Psoas muscle (tissue), 8 donors: ENCODE measurements around the gene TCEA2. TPM values are rescaled to one million over a fixed set of nuclear protein-coding genes. Genes with fewer than 3 reads are reported as not detected.

Experiments
- ATAC-seq, 4 donors: fragments of 200-7000 bp; cut with Tn5 transposase; one replicate each; pipeline ENCODE4 v1.9.1; 2020; ENCODE audit warnings: moderate library complexity in 3 of 4, mild to moderate bottlenecking in 2 of 4
- DNase-seq, 2 donors: peaks; one replicate each; pipeline ENCODE4 v3.0.0-alpha.2; 2020
- H3K27ac ChIP-seq: fragments of 200-600 bp; one replicate; pipeline ENCODE4 v1.8.0; 2022
- H3K27me3 ChIP-seq, 3 donors: fragments of 200-600 bp in 1 of 3; one replicate each; pipeline versions ENCODE4 v1.6.1 to v1.8.0; 2013 to 2022; ENCODE audit warnings: low read length in 2 of 3, mild to moderate bottlenecking in 2 of 3, moderate library complexity in 1 of 3; ENCODE audit not compliant: insufficient read depth in 3 of 3
- H3K36me3 ChIP-seq, 2 donors: fragments of 200-600 bp in 1 of 2; one replicate each; pipeline versions ENCODE4 v1.6.1 to v1.8.0; 2013 to 2022; ENCODE audit warnings: low read depth in 1 of 2, mild to moderate bottlenecking in 1 of 2, moderate library complexity in 1 of 2; ENCODE audit not compliant: insufficient read depth in 1 of 2
- H3K4me1 ChIP-seq: fragments of 200-600 bp; one replicate; pipeline ENCODE4 v1.8.0; 2022
- H3K4me3 ChIP-seq: fragments of 200-600 bp; one replicate; pipeline ENCODE4 v1.8.0; 2022; ENCODE audit warnings: mild to moderate bottlenecking
- H3K9me3 ChIP-seq: fragments of 200-600 bp; one replicate; pipeline ENCODE4 v1.8.0; 2022
- CTCF ChIP-seq: fragments of 200-600 bp; IDR thresholded peaks from one replicate; pipeline ENCODE4 v1.8.0; 2022; ENCODE audit warnings: antibody characterized with exemption
- WGBS, 3 donors: extraction: QIAGEN DNeasy Blood & Tissue Kit; methylation state at CpG; one replicate each; pipeline versions ENCODE4 v1.1.6 to v1.1.7; 2013; 5-methylcytosine and 5-hydroxymethylcytosine counted together
- intact Hi-C, 2 donors: fragments of 100-400 bp; cut with DNase I; formaldehyde crosslinking; loops; one replicate each; pipeline versions ENCODE4 v1.11.0 to v1.14.2; 2022
- polyA plus RNA-seq, 3 donors: library from polyadenylated mRNA; stranded (reverse); fragments of 200-250 nt; gene quantifications; one replicate each; pipeline ENCODE4 v1.2.3, GENCODE V29; 2013
- total RNA-seq, 4 donors: library from RNA; stranded (reverse); fragmentation: NEBNext Ultra II Directional in 2 of 4; extraction: Animal tissue kit (Norgen Biotek cat#: 25700) in 2 of 4; gene quantifications; one replicate each; pipeline versions ENCODE4 v1.2.1 to v1.2.4, GENCODE V29; 2021 to 2023
- donor health status: healthy with polysubstance abuse.
- donor health status: DM: no; HTN: no; CAD: no; lungs with moderate emphysema.
- donor health status: Bipolar disorder and iron deficiency.
- donor health status: healthy.
- donor health status: DM: yes; HTN: yes; CAD: no.
- donor health status: DM: no; HTN: no; CAD: no.
- donor health status: DM: no; HTN: no; CAD: no.
- donor health status: DM: yes; HTN: yes; CAD: no.

TCEA2 gene
- total and polyA plus RNA-seq, 7 donors: 15.1 to 43.4 (median 30.2) TPM

GRCh38 chr20:64082126-64082731, 19.2 kb downstream of the TCEA2 start:
- TF ChIP-seq CTCF: no peak
- Histone ChIP-seq H3K27ac (no peak overlapping the region), H3K36me3 (no peaks in the 10 kb centered on the region), H3K4me3 (no peak overlapping the region), H3K9me3 (no peaks in the 10 kb centered on the region), H3K27me3 (peaks cover 0 to 45% (median 10%) of the 10 kb centered on the region in 3 donors), H3K4me1 (peaks cover 20% of the 10 kb centered on the region)
- ATAC-seq (no peak), DNase-seq (no peak)
- intact Hi-C loops: loop anchor here in 1 of 2 donors (2.0 kb wide), 1 partner anchor 39 kb away; no protein-coding TSS in a partner anchor
- 38 to 45% (median 42%) methylated on average over 12 to 13 of the region's 13 CpGs for WGBS, 3 donors

- DNase-seq (no peak), ATAC-seq (no peak)
- WGBS, 3 donors: 19 to 28% (median 23%) methylated on average over 13 of the region's 13 CpGs
- TF ChIP-seq CTCF: no peak
- Histone ChIP-seq H3K27ac (no peak overlapping the region), H3K36me3 (no peaks in the 10 kb centered on the region), H3K27me3 (peaks cover 0 to 49% (median 12%) of the 10 kb centered on the region in 3 donors), H3K9me3 (no peaks in the 10 kb centered on the region), H3K4me3 (peak overlapping the region; percentile 67), H3K4me1 (peaks cover 20% of the 10 kb centered on the region)
- intact Hi-C loops: loop anchor here in 1 of 2 donors (2.0 kb wide), 1 partner anchor 38 kb away; no protein-coding TSS in a partner anchor
These were observed 19.9 kb downstream of the TCEA2 start for GRCh38 chr20:64082820-64083377.

GRCh38 chr20:64083378-64083803, 20.4 kb downstream of the TCEA2 start:
- TF ChIP-seq CTCF: peak; percentile 67
- H3K4me1 ChIP-seq: peaks cover 20% of the 10 kb centered on the region
- peak; percentile 58 to 80 (median 74) for ATAC-seq
- H3K36me3 ChIP-seq: no peaks in the 10 kb centered on the region
- H3K27ac ChIP-seq: no peak overlapping the region
- intact Hi-C loops: loop anchor here in 1 of 2 donors (2.0 kb wide), 1 partner anchor 37 kb away; no protein-coding TSS in a partner anchor
- H3K4me3 ChIP-seq: peak overlapping the region; percentile 67
- peaks cover 0 to 54% (median 17%) of the 10 kb centered on the region in 3 donors for H3K27me3 ChIP-seq
- 0 to 1% (median 0%) methylated on average over 27 to 52 of the region's 52 CpGs for WGBS, 3 donors
- H3K9me3 ChIP-seq: no peaks in the 10 kb centered on the region
- DNase-seq: peak; percentile 73 to 82

GRCh38 chr20:64083804-64084684, 21.0 kb downstream of the TCEA2 start, which contains the start of gene LKAAEAR1:
LKAAEAR1 (minus strand) TSS chr20:64084398; CDS start chr20:64084219, 179 bp downstream.
- intact Hi-C loops: loop anchor here in 1 of 2 donors (2.0 kb wide), 1 partner anchor 37 kb away; no protein-coding TSS in a partner anchor
- Histone ChIP-seq H3K4me3 (peak within 1 kb of the TSS; percentile 67), H3K27ac (no peak within 1 kb of the TSS), H3K4me1 (peaks cover 13% of the 10 kb centered on the region), H3K27me3 (peaks cover 0 to 54% (median 19%) of the 10 kb centered on the region in 3 donors), H3K36me3 (no peaks in the 10 kb centered on the region), H3K9me3 (no peaks in the 10 kb centered on the region)
- whole genome bisulfite sequencing, 3 donors: 3 to 6% (median 4%) methylated on average over 43 to 86 of the region's 86 CpGs
- no peak for TF ChIP-seq CTCF
- DNase-seq (no peak), ATAC-seq (no peak)
